ENCODE measurements around the gene DPYD.

DNA sequence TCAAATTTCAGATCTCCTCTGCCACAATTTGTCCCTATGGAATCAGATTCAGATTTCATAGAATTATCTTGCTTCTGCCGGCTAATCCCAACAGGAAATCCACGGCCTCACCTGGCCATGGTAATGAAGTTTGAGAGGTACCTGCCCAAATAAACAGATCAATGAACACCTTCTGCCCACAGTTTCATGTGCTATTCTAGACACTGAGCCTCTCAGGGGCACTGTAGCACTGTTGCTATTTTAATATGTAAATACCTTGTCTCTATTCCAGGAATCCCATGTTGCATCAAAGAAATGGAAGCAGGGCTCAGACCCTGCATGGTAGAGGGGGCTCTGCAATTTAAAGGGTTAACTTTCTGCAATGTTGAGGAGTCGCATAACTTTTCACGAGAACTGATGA lies 606.1 kb downstream of the DPYD start:
- TF ChIP-seq, protein P1, sequence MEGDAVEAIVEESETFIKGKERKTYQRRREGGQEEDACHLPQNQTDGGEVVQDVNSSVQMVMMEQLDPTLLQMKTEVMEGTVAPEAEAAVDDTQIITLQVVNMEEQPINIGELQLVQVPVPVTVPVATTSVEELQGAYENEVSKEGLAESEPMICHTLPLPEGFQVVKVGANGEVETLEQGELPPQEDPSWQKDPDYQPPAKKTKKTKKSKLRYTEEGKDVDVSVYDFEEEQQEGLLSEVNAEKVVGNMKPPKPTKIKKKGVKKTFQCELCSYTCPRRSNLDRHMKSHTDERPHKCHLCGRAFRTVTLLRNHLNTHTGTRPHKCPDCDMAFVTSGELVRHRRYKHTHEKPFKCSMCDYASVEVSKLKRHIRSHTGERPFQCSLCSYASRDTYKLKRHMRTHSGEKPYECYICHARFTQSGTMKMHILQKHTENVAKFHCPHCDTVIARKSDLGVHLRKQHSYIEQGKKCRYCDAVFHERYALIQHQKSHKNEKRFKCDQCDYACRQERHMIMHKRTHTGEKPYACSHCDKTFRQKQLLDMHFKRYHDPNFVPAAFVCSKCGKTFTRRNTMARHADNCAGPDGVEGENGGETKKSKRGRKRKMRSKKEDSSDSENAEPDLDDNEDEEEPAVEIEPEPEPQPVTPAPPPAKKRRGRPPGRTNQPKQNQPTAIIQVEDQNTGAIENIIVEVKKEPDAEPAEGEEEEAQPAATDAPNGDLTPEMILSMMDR (conservative IDR thresholded peaks at IDR 0.05; ENCODE audit: low read length) = no peak
- no peak for TF ChIP-seq EZH2phosphoT487 (IDR thresholded peaks at IDR 0.05; ENCODE audit: borderline replicate concordance)

All from Loucy (cell line).